ENCODE data around the gene CHRM2.

Gene CHRM2

GRCh38 chr7:136964347-136964746, 95.9 kb downstream of the CHRM2 start:
- no peak for DNase-seq

GRCh38 chr7:136966825-136967224, 98.4 kb downstream of the CHRM2 start:
- no peak for DNase-seq

- no peak for DNase-seq
Observed at GRCh38 chr7:136969761-136970160, 101.3 kb downstream of the CHRM2 start.

- no peak for DNase-seq
Observed at GRCh38 chr7:136971776-136972175, 103.3 kb downstream of the CHRM2 start.

GRCh38 chr7:136976504-136977251, 108.2 kb downstream of the CHRM2 start:
- no peak for DNase-seq

GRCh38 chr7:136993377-136993776, 124.9 kb downstream of the CHRM2 start:
- DNase-seq: no peak

GRCh38 chr7:136997735-136998134, 129.3 kb downstream of the CHRM2 start:
- no peak for DNase-seq

- DNase-seq: no peak
Observed at GRCh38 chr7:136998495-136998894, 130.0 kb downstream of the CHRM2 start.

- DNase-seq: no peak
Observed at GRCh38 chr7:137000621-137001020, 132.2 kb downstream of the CHRM2 start.

- no peak for DNase-seq
Observed at GRCh38 chr7:137001041-137001440, 132.6 kb downstream of the CHRM2 start.

GRCh38 chr7:137001478-137001877, 133.0 kb downstream of the CHRM2 start:
- no peak for DNase-seq

GRCh38 chr7:137003086-137003485, 134.6 kb downstream of the CHRM2 start:
- DNase-seq: no peak

GRCh38 chr7:137003566-137003965, 135.1 kb downstream of the CHRM2 start:
- no peak for DNase-seq

- DNase-seq: no peak
Observed at GRCh38 chr7:137005873-137006272, 137.4 kb downstream of the CHRM2 start.

- DNase-seq: no peak
Observed at GRCh38 chr7:137006293-137006692, 137.8 kb downstream of the CHRM2 start.

GRCh38 chr7:137007001-137007694, 138.7 kb downstream of the CHRM2 start:
- DNase-seq: no peak

GRCh38 chr7:137009404-137009803, 141.0 kb downstream of the CHRM2 start:
- DNase-seq: no peak

- no peak for DNase-seq
Observed at GRCh38 chr7:137015015-137015414, 146.6 kb downstream of the CHRM2 start.

GRCh38 chr7:137017221-137017620, 148.8 kb downstream of the CHRM2 start:
- DNase-seq: no peak

GRCh38 chr7:137018468-137018867, 150.0 kb downstream of the CHRM2 start:
- DNase-seq: no peak

- DNase-seq: no peak
Observed at GRCh38 chr7:137020351-137020750, 151.9 kb downstream of the CHRM2 start.

GRCh38 chr7:137025469-137026175, 157.2 kb downstream of the CHRM2 start:
- no peak for DNase-seq

GRCh38 chr7:137026176-137026500, 157.7 kb downstream of the CHRM2 start:
- no peak for DNase-seq

- DNase-seq: no peak
Observed at GRCh38 chr7:137032436-137032835, 164.0 kb downstream of the CHRM2 start.

All from NCI-H2081 treated with DMSO at 0.1 percent for 48 hours (cell line).